ENCODE measurements around the gene CACYBP.
A peak's percentile ranks its signal among the peaks of the same experiment; 100 is the strongest.

Gene CACYBP

GRCh38 chr1:174968750-174969244 lies 30.9 kb upstream of the CACYBP start:
- Histone ChIP-seq H3K4me3 (no peak overlapping the region), H3K36me3 (no peaks in the 10 kb centered on the region), H3K4me1 (peaks cover 0 to 64% (median 34%) of the 10 kb centered on the region in 4 donors), H3K27me3 (no peaks in the 10 kb centered on the region), H3K9me3 (no peaks in the 10 kb centered on the region), H3K27ac (peak overlapping the region; percentile 69 to 75)
- TF ChIP-seq, protein P1, sequence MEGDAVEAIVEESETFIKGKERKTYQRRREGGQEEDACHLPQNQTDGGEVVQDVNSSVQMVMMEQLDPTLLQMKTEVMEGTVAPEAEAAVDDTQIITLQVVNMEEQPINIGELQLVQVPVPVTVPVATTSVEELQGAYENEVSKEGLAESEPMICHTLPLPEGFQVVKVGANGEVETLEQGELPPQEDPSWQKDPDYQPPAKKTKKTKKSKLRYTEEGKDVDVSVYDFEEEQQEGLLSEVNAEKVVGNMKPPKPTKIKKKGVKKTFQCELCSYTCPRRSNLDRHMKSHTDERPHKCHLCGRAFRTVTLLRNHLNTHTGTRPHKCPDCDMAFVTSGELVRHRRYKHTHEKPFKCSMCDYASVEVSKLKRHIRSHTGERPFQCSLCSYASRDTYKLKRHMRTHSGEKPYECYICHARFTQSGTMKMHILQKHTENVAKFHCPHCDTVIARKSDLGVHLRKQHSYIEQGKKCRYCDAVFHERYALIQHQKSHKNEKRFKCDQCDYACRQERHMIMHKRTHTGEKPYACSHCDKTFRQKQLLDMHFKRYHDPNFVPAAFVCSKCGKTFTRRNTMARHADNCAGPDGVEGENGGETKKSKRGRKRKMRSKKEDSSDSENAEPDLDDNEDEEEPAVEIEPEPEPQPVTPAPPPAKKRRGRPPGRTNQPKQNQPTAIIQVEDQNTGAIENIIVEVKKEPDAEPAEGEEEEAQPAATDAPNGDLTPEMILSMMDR (IDR thresholded peaks at IDR 0.05) = no peak
- no peak for DNase-seq
- intact Hi-C loops (cut with DNase I; ENCODE audit: low total_unique reads) = no loop called here

DNA sequence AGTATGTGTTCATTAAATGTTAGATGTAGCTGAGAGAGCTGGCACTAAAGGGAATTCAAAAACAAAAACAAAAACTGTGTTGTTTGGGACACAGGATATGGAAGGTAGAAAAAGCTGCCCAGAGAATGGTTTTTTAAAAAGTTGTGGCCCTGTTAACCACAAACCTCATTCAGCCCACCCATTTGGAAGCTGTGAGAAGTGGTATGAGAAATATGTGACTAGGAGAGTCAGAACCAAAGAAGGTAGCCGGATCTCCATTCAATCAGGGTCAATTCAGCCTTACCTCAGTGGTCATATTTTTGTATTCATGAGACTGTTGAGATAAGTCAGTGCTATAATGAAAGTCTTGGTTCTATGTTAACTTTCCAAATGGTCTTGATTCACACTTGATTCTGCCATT lies 29.8 kb upstream of the CACYBP start:
- Histone ChIP-seq H3K9me3 (no peaks in the 10 kb centered on the region), H3K4me3 (no peak overlapping the region), H3K27ac (no peak overlapping the region), H3K4me1 (peaks cover 0 to 52% (median 26%) of the 10 kb centered on the region in 4 donors), H3K36me3 (peaks cover 0 to 5% (median 3%) of the 10 kb centered on the region in 3 donors), H3K27me3 (no peaks in the 10 kb centered on the region)
- TF ChIP-seq, protein P1 (IDR thresholded peaks at IDR 0.05) = no peak
- no peak for DNase-seq
- intact Hi-C loops (cut with DNase I; ENCODE audit: low total_unique reads) = no loop called here

GRCh38 chr1:174971466-174971865 lies 28.3 kb upstream of the CACYBP start:
- peaks cover 0 to 5% (median 3%) of the 10 kb centered on the region in 3 donors for H3K36me3 ChIP-seq
- intact Hi-C loops (cut with DNase I; ENCODE audit: low total_unique reads) = no loop called here
- TF ChIP-seq, protein P1 (IDR thresholded peaks at IDR 0.05) = no peak
- peaks cover 0 to 37% (median 14%) of the 10 kb centered on the region in 4 donors for H3K4me1 ChIP-seq
- no peak for DNase-seq
- no peak overlapping the region for H3K27ac ChIP-seq
- no peak overlapping the region for H3K4me3 ChIP-seq
- no peaks in the 10 kb centered on the region for H3K9me3 ChIP-seq
- H3K27me3 ChIP-seq = no peaks in the 10 kb centered on the region

GRCh38 chr1:174971902-174972301 lies 27.8 kb upstream of the CACYBP start:
- TF ChIP-seq, protein P1 (IDR thresholded peaks at IDR 0.05) = no peak
- no peak for DNase-seq
- H3K36me3 ChIP-seq = peaks cover 0 to 5% (median 3%) of the 10 kb centered on the region in 3 donors
- H3K9me3 ChIP-seq = no peaks in the 10 kb centered on the region
- peaks cover 0 to 33% (median 14%) of the 10 kb centered on the region in 4 donors for H3K4me1 ChIP-seq
- H3K27me3 ChIP-seq = no peaks in the 10 kb centered on the region
- H3K4me3 ChIP-seq = no peak overlapping the region
- no peak overlapping the region for H3K27ac ChIP-seq
- intact Hi-C loops (cut with DNase I; ENCODE audit: low total_unique reads) = no loop called here

DNA sequence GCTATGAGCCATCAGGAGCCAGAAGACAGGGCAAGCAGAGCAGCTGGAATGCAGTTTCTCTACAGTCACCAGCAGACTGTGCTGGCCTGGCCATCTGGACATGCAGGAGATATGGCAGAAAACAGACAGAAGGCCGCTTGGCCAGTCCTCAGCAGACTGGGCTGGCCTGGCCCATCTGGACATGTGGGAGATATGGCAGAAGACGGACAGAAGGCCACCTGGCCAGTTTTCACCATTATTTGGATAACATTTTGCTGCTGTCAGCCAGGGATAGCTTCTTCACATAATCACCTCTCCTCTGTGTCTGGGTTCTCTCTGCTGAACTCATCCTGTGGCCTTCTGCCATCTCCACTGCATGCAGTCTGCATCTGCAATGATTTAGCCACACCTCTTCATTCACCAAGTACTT lies 25.0 kb upstream of the CACYBP start:
- TF ChIP-seq, protein P1 (IDR thresholded peaks at IDR 0.05) = no peak
- intact Hi-C loops (cut with DNase I; ENCODE audit: low total_unique reads) = no loop called here
- Histone ChIP-seq H3K9me3 (no peaks in the 10 kb centered on the region), H3K4me3 (no peak overlapping the region), H3K4me1 (peaks cover 0 to 5% (median 2%) of the 10 kb centered on the region in 4 donors), H3K36me3 (peaks cover 0 to 17% (median 7%) of the 10 kb centered on the region in 3 donors), H3K27me3 (no peaks in the 10 kb centered on the region), H3K27ac (no peak overlapping the region)
- DNase-seq = no peak

DNA sequence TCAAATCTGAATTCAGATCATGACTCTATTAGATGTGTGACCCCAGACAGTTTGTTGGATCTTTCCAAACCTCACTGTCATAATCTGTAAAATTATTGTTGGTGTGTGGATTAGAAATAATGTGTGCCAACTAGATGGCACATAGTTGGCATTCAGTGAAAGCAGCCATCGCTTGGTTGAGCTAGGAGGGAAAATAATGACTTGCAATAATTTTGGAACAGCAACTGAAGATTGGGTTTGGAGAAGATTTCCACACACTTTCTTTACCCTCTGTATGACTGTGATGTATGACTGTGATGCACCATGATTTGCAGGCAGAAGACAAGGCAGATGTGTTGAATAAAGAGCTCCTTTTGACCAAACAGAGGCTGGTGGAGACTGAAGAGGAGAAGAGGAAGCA lies 24.0 kb upstream of the CACYBP start:
- intact Hi-C loops (cut with DNase I; ENCODE audit: low total_unique reads) = no loop called here
- Histone ChIP-seq H3K4me1 (peaks cover 0 to 4% (median 0%) of the 10 kb centered on the region in 4 donors), H3K9me3 (no peaks in the 10 kb centered on the region), H3K36me3 (peaks cover 0 to 18% (median 7%) of the 10 kb centered on the region in 3 donors), H3K27me3 (no peaks in the 10 kb centered on the region), H3K4me3 (no peak overlapping the region), H3K27ac (no peak overlapping the region)
- DNase-seq = no peak
- TF ChIP-seq, protein P1 (IDR thresholded peaks at IDR 0.05) = no peak

All from tibial artery (tissue), 4 donors.